Mesothelial cell of epicardium (in vitro differentiated cells): ENCODE results near the gene ZNF615. TPM values are rescaled to one million over a fixed set of nuclear protein-coding genes. Genes with fewer than 3 reads are reported as not detected.
"Not testable (repeated sequence)": the region's sequence is repeated elsewhere in the genome, so short reads cannot be mapped to it uniquely, and the experiment has no call there.

ENCODE experiments used
- DNase-seq, 2 experiments: peaks; one replicate each; pipeline ENCODE4 v3.0.0; 2021; ENCODE audit warnings: low spot score in 2 of 2; ENCODE audit not compliant: unreplicated experiment in 2 of 2
- H3K27ac Mint-ChIP-seq: 2 replicates; pipeline ENCODE4 v1.8.0; 2021; ENCODE audit warnings: mixed read lengths
- H3K27me3 Mint-ChIP-seq: 2 replicates; pipeline ENCODE4 v1.8.0; 2021; ENCODE audit warnings: low read depth, mixed read lengths
- H3K36me3 Mint-ChIP-seq: 2 replicates; pipeline ENCODE4 v1.8.0; 2021; ENCODE audit warnings: mixed read lengths
- H3K4me1 Mint-ChIP-seq: 2 replicates; pipeline ENCODE4 v1.8.0; 2021; ENCODE audit warnings: mixed read lengths
- H3K4me3 Mint-ChIP-seq: 2 replicates; pipeline ENCODE4 v1.8.0; 2021; ENCODE audit warnings: mild to moderate bottlenecking, moderate library complexity, mixed read lengths
- H3K9me3 Mint-ChIP-seq: 2 replicates; pipeline ENCODE4 v1.8.0; 2021; ENCODE audit warnings: mixed read lengths
- total RNA-seq: library from RNA; stranded (reverse); gene quantifications from 3 replicates; pipeline ENCODE4 v1.2.1, GENCODE V29; 2021
- TF ChIP-seq, protein P1 (sequence below): fragments of 200-600 bp; sonication (generic); IDR thresholded peaks from one replicate; pipeline ENCODE4 v1.5.0; 2021; ENCODE audit warnings: antibody characterized with exemption; ENCODE audit not compliant: unreplicated experiment

The ZNF615 gene
- total RNA-seq, 1 donor from 2014 or later: 14.6 TPM

- no peaks in the 10 kb centered on the region for H3K4me1 Mint-ChIP-seq
- H3K27me3 Mint-ChIP-seq: no peaks in the 10 kb centered on the region
- H3K4me3 Mint-ChIP-seq: no peak overlapping the region
- H3K9me3 Mint-ChIP-seq: peaks cover 70% of the 10 kb centered on the region
- TF ChIP-seq, protein P1, sequence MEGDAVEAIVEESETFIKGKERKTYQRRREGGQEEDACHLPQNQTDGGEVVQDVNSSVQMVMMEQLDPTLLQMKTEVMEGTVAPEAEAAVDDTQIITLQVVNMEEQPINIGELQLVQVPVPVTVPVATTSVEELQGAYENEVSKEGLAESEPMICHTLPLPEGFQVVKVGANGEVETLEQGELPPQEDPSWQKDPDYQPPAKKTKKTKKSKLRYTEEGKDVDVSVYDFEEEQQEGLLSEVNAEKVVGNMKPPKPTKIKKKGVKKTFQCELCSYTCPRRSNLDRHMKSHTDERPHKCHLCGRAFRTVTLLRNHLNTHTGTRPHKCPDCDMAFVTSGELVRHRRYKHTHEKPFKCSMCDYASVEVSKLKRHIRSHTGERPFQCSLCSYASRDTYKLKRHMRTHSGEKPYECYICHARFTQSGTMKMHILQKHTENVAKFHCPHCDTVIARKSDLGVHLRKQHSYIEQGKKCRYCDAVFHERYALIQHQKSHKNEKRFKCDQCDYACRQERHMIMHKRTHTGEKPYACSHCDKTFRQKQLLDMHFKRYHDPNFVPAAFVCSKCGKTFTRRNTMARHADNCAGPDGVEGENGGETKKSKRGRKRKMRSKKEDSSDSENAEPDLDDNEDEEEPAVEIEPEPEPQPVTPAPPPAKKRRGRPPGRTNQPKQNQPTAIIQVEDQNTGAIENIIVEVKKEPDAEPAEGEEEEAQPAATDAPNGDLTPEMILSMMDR: no peak
- peaks cover 80% of the 10 kb centered on the region for H3K36me3 Mint-ChIP-seq
- DNase-seq: no peak
- no peak overlapping the region for H3K27ac Mint-ChIP-seq
These were observed 36.4 kb downstream of the ZNF615 start for GRCh38 chr19:51971624-51972023.

DNA sequence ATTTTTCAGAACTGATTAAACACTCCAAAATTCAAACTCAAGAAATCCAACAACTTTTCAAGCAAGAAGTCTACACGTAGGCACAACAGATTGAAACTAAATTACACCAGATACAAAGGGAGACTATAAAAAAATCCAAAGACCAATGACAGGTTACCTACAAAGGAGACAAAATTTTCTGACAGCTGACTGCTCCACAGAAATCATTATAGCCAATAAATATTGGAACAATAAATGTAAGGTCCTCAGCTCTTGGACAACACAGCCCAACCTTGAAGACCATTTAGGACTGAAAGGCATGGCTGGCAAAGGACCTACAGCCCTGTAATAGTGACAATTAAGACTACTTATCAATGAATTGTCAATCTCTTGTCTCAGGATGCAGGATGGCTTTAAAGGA, 37.3 kb downstream of the ZNF615 start:
- H3K36me3 Mint-ChIP-seq: peaks cover 78% of the 10 kb centered on the region
- no peak for DNase-seq
- no peaks in the 10 kb centered on the region for H3K27me3 Mint-ChIP-seq
- H3K4me3 Mint-ChIP-seq: no peak overlapping the region
- H3K9me3 Mint-ChIP-seq: peaks cover 67% of the 10 kb centered on the region
- TF ChIP-seq, protein P1: no peak
- H3K27ac Mint-ChIP-seq: no peak overlapping the region
- no peaks in the 10 kb centered on the region for H3K4me1 Mint-ChIP-seq

- H3K27me3 Mint-ChIP-seq: no peaks in the 10 kb centered on the region
- H3K4me1 Mint-ChIP-seq: peaks cover 6% of the 10 kb centered on the region
- H3K9me3 Mint-ChIP-seq: peaks cover 72% of the 10 kb centered on the region
- peaks cover 80% of the 10 kb centered on the region for H3K36me3 Mint-ChIP-seq
- H3K27ac Mint-ChIP-seq: no peak overlapping the region
- H3K4me3 Mint-ChIP-seq: no peak overlapping the region
- no peak for DNase-seq
- TF ChIP-seq, protein P1: no peak
These were observed 42.4 kb downstream of the ZNF615 start for GRCh38 chr19:51965583-51965982.

- Mint-ChIP-seq H3K36me3 (peaks cover 57% of the 10 kb centered on the region), H3K27ac (peak overlapping the region; percentile 13), H3K9me3 (peaks cover 74% of the 10 kb centered on the region)
- H3K27me3 Mint-ChIP-seq, H3K4me3 Mint-ChIP-seq, DNase-seq, H3K4me1 Mint-ChIP-seq: not testable (repeated sequence)
These were observed 47.3 kb downstream of the ZNF615 start for GRCh38 chr19:51960621-51961233.

DNA sequence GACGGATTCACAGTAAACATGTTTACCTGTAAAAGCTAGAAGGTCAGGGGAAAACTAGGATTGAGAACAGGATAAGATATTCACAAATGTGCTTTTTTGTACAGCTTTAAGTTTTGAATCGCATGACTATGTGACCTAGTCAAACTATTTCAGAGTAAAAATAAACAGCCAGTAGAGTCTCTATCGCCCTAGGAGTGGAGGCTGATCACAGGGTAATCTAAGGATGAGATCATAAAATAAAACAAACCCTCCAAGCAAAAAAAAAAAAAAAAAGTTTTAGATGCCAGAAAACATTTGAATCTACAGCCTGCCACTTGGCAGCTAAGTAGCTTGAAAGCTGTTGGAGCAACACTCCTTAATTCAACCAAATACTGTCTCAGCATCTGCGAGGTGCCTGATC, 48.2 kb downstream of the ZNF615 start:
- Mint-ChIP-seq H3K27me3 (no peaks in the 10 kb centered on the region), H3K27ac (no peak overlapping the region), H3K9me3 (peaks cover 72% of the 10 kb centered on the region), H3K4me3 (no peak overlapping the region), H3K36me3 (peaks cover 48% of the 10 kb centered on the region), H3K4me1 (peaks cover 9% of the 10 kb centered on the region)
- no peak for DNase-seq
- TF ChIP-seq, protein P1: no peak

DNA sequence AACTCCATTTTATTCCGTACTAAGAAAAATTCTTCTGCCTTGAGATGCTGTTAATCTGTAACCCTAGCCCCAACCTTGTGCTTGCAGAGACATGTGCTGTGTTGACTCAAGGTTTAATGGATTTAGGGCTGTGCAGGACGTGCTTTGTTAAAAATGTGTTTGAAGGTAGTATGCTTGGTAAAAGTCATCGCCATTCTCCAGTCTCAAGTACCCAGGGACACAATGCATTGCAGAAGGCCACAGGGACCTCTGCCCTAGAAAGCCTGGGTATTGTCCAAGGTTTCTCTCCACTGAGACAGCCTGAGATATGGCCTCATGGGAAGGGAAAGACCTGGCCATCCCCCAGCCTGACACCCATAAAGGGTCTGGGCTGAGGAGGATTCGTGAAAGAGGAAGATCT, 50.2 kb downstream of the ZNF615 start:
- H3K4me3 Mint-ChIP-seq, H3K27ac Mint-ChIP-seq, DNase-seq, H3K27me3 Mint-ChIP-seq, H3K4me1 Mint-ChIP-seq: not testable (repeated sequence)
- Mint-ChIP-seq H3K36me3 (peaks cover 30% of the 10 kb centered on the region), H3K9me3 (peaks cover 66% of the 10 kb centered on the region)

GRCh38 chr19:51948975-51949374, 59.0 kb downstream of the ZNF615 start:
- Mint-ChIP-seq H3K4me3 (no peak overlapping the region), H3K9me3 (peaks cover 78% of the 10 kb centered on the region), H3K4me1 (no peaks in the 10 kb centered on the region), H3K36me3 (peaks cover 64% of the 10 kb centered on the region), H3K27me3 (no peaks in the 10 kb centered on the region), H3K27ac (no peak overlapping the region)
- TF ChIP-seq, protein P1: no peak
- DNase-seq: no peak
